Subcutaneous adipose tissue (tissue), 4 donors: ENCODE measurements around the gene SLC37A3. TPM values are rescaled to one million over a fixed set of nuclear protein-coding genes. Genes with fewer than 3 reads are reported as not detected.

Experiments
- total RNA-seq, 4 donors: library from RNA; depleted of rRNA; stranded (reverse); fragments of >200 nt; gene quantifications; one replicate each; pipeline ENCODE4 v1.1.0, GENCODE V29; 2016
- TF ChIP-seq, protein P1 (sequence below): fragments of 450-650 bp; IDR thresholded peaks from one replicate; pipeline ENCODE4 v1.5.1; 2016; ENCODE audit warnings: low read depth, mild to moderate bottlenecking, control low read depth, antibody characterized with exemption, moderate library complexity

Gene SLC37A3
- total RNA-seq, 4 donors from 2014 or later: 49.6 to 69.3 (median 59.6) TPM

DNA sequence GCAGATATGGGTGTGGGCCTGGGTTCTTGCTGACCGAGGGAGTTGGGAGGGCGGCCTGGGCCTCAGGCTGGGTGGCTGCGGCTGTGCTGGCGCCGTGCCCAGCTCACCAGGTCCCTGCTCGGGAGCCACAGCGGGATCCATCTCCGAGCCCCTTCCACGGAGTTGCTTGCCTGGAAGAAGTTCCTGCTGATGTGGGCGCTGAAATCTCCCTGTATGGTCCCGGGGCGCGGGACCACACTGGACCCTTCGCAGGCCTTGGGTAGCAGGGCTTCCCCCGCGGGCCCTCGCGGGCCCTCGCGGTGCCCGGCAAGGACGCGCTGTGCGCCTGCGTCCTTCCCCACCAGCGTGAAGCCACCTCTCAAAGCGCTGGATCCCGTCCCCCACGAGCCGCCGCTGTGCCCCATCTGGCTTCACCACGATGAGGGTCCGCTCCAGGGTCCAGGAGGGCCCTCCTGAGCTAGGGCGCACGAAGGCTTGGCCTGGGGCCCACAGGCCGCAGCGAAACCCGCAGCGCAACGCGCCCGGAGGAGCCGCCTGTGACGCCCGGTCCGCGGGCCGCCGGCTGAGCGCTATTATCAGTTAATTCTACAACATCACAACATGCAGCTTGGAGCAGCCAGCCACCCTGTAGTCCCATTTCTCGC, 37.0 kb upstream of the SLC37A3 start:
- TF ChIP-seq, protein P1, sequence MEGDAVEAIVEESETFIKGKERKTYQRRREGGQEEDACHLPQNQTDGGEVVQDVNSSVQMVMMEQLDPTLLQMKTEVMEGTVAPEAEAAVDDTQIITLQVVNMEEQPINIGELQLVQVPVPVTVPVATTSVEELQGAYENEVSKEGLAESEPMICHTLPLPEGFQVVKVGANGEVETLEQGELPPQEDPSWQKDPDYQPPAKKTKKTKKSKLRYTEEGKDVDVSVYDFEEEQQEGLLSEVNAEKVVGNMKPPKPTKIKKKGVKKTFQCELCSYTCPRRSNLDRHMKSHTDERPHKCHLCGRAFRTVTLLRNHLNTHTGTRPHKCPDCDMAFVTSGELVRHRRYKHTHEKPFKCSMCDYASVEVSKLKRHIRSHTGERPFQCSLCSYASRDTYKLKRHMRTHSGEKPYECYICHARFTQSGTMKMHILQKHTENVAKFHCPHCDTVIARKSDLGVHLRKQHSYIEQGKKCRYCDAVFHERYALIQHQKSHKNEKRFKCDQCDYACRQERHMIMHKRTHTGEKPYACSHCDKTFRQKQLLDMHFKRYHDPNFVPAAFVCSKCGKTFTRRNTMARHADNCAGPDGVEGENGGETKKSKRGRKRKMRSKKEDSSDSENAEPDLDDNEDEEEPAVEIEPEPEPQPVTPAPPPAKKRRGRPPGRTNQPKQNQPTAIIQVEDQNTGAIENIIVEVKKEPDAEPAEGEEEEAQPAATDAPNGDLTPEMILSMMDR: no peak

DNA sequence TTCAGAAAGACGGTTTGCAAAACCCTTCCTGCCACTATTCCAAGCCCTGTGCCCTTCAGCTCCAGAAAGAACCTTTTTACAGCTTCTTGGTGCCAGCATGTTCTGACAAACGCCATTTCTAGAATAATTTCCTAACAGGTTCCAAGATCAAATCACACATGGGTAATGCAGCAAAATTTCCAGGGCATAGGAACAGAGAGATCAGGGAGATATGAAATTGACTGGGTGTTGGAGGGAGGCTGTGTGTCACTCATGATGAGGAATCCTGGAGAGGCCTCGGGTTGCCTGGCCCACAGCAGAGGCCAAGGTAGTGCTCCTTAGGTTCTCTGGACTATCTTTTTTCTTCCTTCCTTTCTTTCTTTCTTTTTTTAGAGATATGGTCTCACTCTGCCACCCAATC, 35.1 kb upstream of the SLC37A3 start:
- TF ChIP-seq, protein P1: no peak

DNA sequence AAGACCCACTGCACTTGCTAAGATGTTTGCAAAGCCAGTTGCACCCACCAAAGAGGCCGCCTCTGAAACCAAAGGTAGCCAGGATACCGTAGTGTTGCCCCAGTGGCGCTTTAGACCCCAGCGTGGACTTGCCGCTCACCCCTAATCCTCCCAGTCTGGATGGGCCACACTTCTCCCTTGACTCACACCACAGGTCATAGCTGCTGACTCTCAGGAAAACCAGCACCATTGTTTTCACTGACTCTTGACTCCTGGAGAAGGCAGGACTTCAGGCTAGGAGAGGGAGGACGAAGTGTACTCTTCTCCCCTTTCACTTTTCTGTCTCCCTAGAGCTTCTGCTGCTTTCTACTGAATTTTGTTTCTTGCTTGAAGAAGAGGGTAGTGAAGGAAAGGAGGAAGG, 27.8 kb upstream of the SLC37A3 start:
- TF ChIP-seq, protein P1: no peak

DNA sequence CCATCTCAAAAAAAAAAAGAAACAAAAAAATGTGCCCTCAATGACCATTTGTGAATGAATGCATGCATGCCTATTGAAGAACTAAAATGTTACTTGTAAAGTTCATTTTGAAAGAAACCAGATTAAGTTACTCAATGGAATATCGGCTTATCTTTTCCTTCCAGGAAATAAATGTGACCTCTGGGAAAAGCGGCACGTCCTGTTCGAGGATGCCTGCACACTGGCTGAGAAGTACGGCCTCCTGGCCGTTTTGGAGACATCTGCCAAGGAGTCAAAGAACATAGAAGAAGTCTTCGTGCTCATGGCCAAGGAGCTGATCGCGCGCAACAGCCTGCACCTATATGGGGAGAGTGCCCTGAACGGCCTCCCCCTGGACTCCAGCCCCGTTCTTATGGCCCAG, 27.4 kb upstream of the SLC37A3 start:
- TF ChIP-seq, protein P1: no peak

DNA sequence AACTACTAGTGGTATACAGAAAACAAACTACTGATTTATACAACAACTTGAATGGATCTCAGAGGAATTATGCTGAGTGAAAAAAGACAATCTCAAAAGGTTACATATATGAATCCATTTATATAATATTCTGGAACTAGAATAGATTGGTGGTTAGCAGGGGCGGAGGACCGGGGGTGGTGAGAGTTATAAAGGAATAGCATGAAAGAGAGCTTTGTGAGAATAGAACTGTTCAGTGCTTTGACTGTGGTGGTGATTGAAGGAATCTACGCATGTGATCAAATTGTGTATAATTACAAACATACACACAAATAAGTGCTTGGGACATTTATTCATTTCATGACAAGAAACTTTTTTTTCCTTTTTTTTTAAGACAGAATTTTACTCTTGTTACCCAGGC, 25.2 kb upstream of the SLC37A3 start:
- TF ChIP-seq, protein P1: no peak

DNA sequence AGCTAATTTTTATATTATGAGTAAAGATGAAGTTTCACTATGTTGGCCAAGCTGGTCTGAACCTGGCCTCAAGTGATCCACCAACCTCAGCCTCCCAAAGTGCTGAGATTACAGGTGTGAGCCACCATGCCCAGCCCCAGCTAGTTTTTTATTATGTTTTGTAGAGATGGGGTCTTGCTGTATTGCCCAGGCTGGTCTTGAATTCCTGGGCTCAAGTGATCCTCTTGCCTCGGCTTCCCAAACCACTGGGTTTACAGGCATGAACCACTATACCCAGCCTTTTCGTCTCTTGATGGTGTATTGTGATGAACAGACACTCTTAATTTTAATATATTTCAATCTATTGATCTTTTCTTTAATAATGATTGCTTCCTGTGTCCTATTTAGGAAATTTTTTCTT, 23.2 kb upstream of the SLC37A3 start:
- TF ChIP-seq, protein P1: no peak

DNA sequence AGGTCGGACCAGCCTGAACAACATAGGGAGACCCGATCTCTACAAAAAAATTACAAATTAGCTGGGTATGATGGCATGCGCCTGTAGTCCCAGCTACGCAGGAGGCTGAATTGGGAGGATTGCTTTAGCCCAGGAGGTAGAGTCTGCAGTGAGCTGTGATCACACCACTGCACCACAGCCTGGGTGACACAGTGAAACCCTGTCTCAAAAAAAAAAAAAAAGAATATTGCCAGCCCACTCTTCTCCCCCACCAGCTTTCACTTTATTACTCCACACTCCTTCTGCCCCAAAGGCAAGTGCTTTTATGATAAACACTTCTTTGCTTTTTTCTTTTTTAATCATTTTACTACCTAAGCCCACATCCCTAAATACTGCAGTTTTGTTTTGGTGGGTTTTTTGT, 20.3 kb upstream of the SLC37A3 start:
- TF ChIP-seq, protein P1: no peak
